SK-N-SH (cell line): ENCODE results near the gene HEXIM1. TPM values are rescaled to one million over a fixed set of nuclear protein-coding genes. Genes with fewer than 3 reads are reported as not detected.

Source experiments
- CTCF ChIA-PET: fragments of 300-600, 350-600 bp; formaldehyde crosslinking; extraction: SDS; loops from one replicate; lab custom pipeline; 2021; lab: Yijun Ruan, JAX
- POLR2A ChIA-PET: fragments of 350-600 bp; sonication (Branson Sonifier 250); formaldehyde crosslinking; extraction: SDS; loops from one replicate; lab custom pipeline; 2020; ENCODE audit warnings: antibody characterized with exemption, inconsistent platforms; lab: Yijun Ruan, JAX
- DNase-seq: peaks from one replicate; pipeline ENCODE4 v3.0.0; 2012
- H2AFZ ChIP-seq: fragments of 200-600 bp; sonication (generic); 2 replicates; pipeline ENCODE4 v1.8.1; 2016; ENCODE audit warnings: antibody characterized with exemption, mild to moderate bottlenecking, low read depth
- H3F3A ChIP-seq: fragments of 200-600 bp; sonication (generic); replicated peaks from 2 replicates; pipeline ENCODE3; 2016; ENCODE audit warnings: antibody characterized with exemption, mild to moderate bottlenecking; ENCODE audit not compliant: insufficient read depth
- H3K27ac ChIP-seq, 2 experiments: fragments of 200-500 bp in 1 of 2; fragments of 200-600 bp in 1 of 2; sonication (Bioruptor generic) in 1 of 2; sonication (generic), shearing (Covaris generic) in 1 of 2; 2 replicates each; pipeline versions ENCODE4 v1.5.1 to v1.6.1; 2014 to 2016; ENCODE audit warnings: low read depth in 2 of 2, inconsistent platforms in 1 of 2, low read length in 1 of 2, mild to moderate bottlenecking in 1 of 2, mixed read lengths in 1 of 2
- H3K27me3 ChIP-seq: fragments of 200-600 bp; sonication (generic), shearing (Covaris generic); 2 replicates; pipeline ENCODE4 v1.6.1; 2016; ENCODE audit warnings: mixed run types; ENCODE audit not compliant: insufficient read depth
- H3K36me3 ChIP-seq, 2 experiments: fragments of 200-500 bp in 1 of 2; fragments of 200-600 bp in 1 of 2; sonication (Bioruptor generic) in 1 of 2; sonication (generic) in 1 of 2; replicated peaks in 1 of 2; 2 replicates each; pipeline versions ENCODE3 to v1.5.1; 2014 to 2016; ENCODE audit warnings: low read length in 1 of 2, mild to moderate bottlenecking in 1 of 2; ENCODE audit not compliant: insufficient read depth in 2 of 2, control insufficient read depth in 1 of 2
- H3K4me1 ChIP-seq, 2 experiments: fragments of 200-500 bp in 1 of 2; fragments of 200-600 bp in 1 of 2; sonication (Bioruptor generic) in 1 of 2; sonication (generic), shearing (Covaris generic) in 1 of 2; 2 replicates each; pipeline versions ENCODE4 v1.5.1 to v1.6.1; 2014 to 2016; ENCODE audit warnings: low read depth in 1 of 2, low read length in 1 of 2, mixed run types in 1 of 2; ENCODE audit not compliant: insufficient read depth in 2 of 2, control insufficient read depth in 1 of 2
- H3K4me2 ChIP-seq: fragments of 200-600 bp; sonication (generic), shearing (Covaris generic); 2 replicates; pipeline ENCODE4 v1.6.1; 2017; ENCODE audit warnings: mixed run types
- H3K4me3 ChIP-seq, 2 experiments: fragments of 200-500 bp in 1 of 2; fragments of 200-600 bp in 1 of 2; sonication (Bioruptor generic) in 1 of 2; sonication (generic), shearing (Covaris generic) in 1 of 2; 2 replicates each; pipeline versions ENCODE4 v1.5.1 to v1.8.1; 2014 to 2016; ENCODE audit warnings: low read depth in 2 of 2, inconsistent platforms in 1 of 2, low read length in 1 of 2, mild to moderate bottlenecking in 1 of 2, mixed read lengths in 1 of 2, moderate library complexity in 1 of 2
- H3K79me2 ChIP-seq: fragments of 200-600 bp; sonication (generic); 2 replicates; pipeline ENCODE4 v1.8.1; 2017; ENCODE audit warnings: mild to moderate bottlenecking; ENCODE audit not compliant: insufficient read depth
- H3K9ac ChIP-seq: fragments of 200-600 bp; sonication (generic); 2 replicates; pipeline ENCODE4 v1.6.1; 2017; ENCODE audit warnings: mixed run types
- H3K9me2 ChIP-seq: fragments of 200-600 bp; sonication (generic); 2 replicates; pipeline ENCODE4 v1.6.1; 2017; ENCODE audit warnings: mixed run types
- H3K9me3 ChIP-seq: fragments of 200-600 bp; sonication (generic); 2 replicates; pipeline ENCODE4 v1.6.1; 2017; ENCODE audit warnings: mixed run types, mild to moderate bottlenecking, moderate library complexity
- H4K20me1 ChIP-seq: fragments of 200-600 bp; sonication (generic); 2 replicates; pipeline ENCODE4 v1.6.1; 2017; ENCODE audit warnings: mild to moderate bottlenecking, mixed run types; ENCODE audit not compliant: insufficient read depth
- EZH2phosphoT487 ChIP-seq: fragments of 200-600 bp; sonication (generic); IDR thresholded peaks from 2 replicates; pipeline ENCODE4 v1.6.1; 2017; ENCODE audit warnings: low read depth, mixed run types, mild to moderate bottlenecking, antibody characterized with exemption, moderate library complexity, borderline replicate concordance
- FOSL2 ChIP-seq: IDR thresholded peaks from 2 replicates; pipeline ENCODE4 v1.4.0; 2012; ENCODE audit warnings: low read depth, mild to moderate bottlenecking, moderate library complexity, borderline replicate concordance
- FOXJ3 ChIP-seq: sonication (generic); formaldehyde crosslinking; IDR thresholded peaks from 2 replicates; pipeline ENCODE4 v1.5.1; 2020; ENCODE audit warnings: mild to moderate bottlenecking, missing genetic modification reagents
- GATA2 ChIP-seq: sonication (generic); formaldehyde crosslinking; IDR thresholded peaks from 2 replicates; pipeline ENCODE4 v1.5.0; 2020; ENCODE audit warnings: mild to moderate bottlenecking, missing genetic modification reagents
- IRF3 ChIP-seq: fragments of 150-350 bp; IDR thresholded peaks from 2 replicates; pipeline ENCODE4 v1.6.1; 2016; ENCODE audit warnings: mild to moderate bottlenecking, low read depth, low read length
- JUND ChIP-seq: IDR thresholded peaks from 2 replicates; pipeline ENCODE4 v1.4.0; 2012
- MAX ChIP-seq: IDR thresholded peaks from 2 replicates; pipeline ENCODE4 v1.4.0; 2012; ENCODE audit warnings: low read depth
- MEF2A ChIP-seq: IDR thresholded peaks from 2 replicates; pipeline ENCODE4 v1.4.0; 2012; ENCODE audit warnings: low read depth, borderline replicate concordance
- RAD21 ChIP-seq: IDR thresholded peaks from 2 replicates; pipeline ENCODE4 v1.6.1; 2012; ENCODE audit warnings: mild to moderate bottlenecking, low read length
- RCOR1 ChIP-seq: fragments of 150-350 bp; IDR thresholded peaks from 2 replicates; pipeline ENCODE4 v1.6.1; 2017; ENCODE audit warnings: antibody characterized with exemption, low read length
- REST ChIP-seq: IDR thresholded peaks from 2 replicates; pipeline ENCODE4 v1.6.1; 2012; ENCODE audit warnings: mild to moderate bottlenecking, low read depth, low read length, moderate library complexity
- RFX5 ChIP-seq: IDR thresholded peaks from 2 replicates; pipeline ENCODE4 v1.6.1; 2012; ENCODE audit warnings: mild to moderate bottlenecking, improper control_type of control experiment, low read length
- RXRA ChIP-seq: IDR thresholded peaks from 2 replicates; pipeline ENCODE4 v1.4.0; 2012; ENCODE audit warnings: low read depth, mild to moderate bottlenecking, borderline replicate concordance
- SIN3A ChIP-seq: IDR thresholded peaks from 2 replicates; pipeline ENCODE4 v1.6.1; 2012; ENCODE audit warnings: low read depth, mild to moderate bottlenecking, low read length, moderate library complexity, borderline replicate concordance
- TAF1 ChIP-seq: IDR thresholded peaks from 2 replicates; pipeline ENCODE4 v1.6.1; 2012; ENCODE audit warnings: low read depth, mild to moderate bottlenecking, low read length, moderate library complexity, borderline replicate concordance
- TCF12 ChIP-seq: IDR thresholded peaks from 2 replicates; pipeline ENCODE4 v1.4.0; 2012
- TEAD4 ChIP-seq: IDR thresholded peaks from 2 replicates; pipeline ENCODE4 v1.4.0; 2012; ENCODE audit warnings: mild to moderate bottlenecking, borderline replicate concordance; ENCODE audit not compliant: insufficient read depth
- USF2 ChIP-seq: fragments of 150-350 bp; IDR thresholded peaks from 2 replicates; pipeline ENCODE4 v1.6.1; 2017; ENCODE audit warnings: antibody characterized with exemption, low read length, low read depth, borderline replicate concordance
- YY1 ChIP-seq: IDR thresholded peaks from 2 replicates; pipeline ENCODE4 v1.4.0; 2012; ENCODE audit warnings: low read depth, mild to moderate bottlenecking
- ZBTB33 ChIP-seq: IDR thresholded peaks from 2 replicates; pipeline ENCODE4 v1.4.0; 2012; ENCODE audit warnings: low read depth, borderline replicate concordance
- WGBS: methylation state at CpG from one replicate; pipeline ENCODE4 v1.1.6; 2017; ENCODE audit warnings: low lambda C conversion rate; 5-methylcytosine and 5-hydroxymethylcytosine counted together
- polyA plus RNA-seq, 3 experiments: library from polyadenylated mRNA; depleted of rRNA; stranded (reverse); fragments of >200 nt; gene quantifications; 2 replicates each; pipeline ENCODE4 v1.2.3, GENCODE V29; 2012

The HEXIM1 gene
- polyA plus RNA-seq, 1 of the 3 experiments (the other 2 are of a cell fraction) = 20.7 TPM

GRCh38 chr17:45186801-45187354 lies 38.6 kb downstream of the HEXIM1 start:
- H2AFZ ChIP-seq = no peak overlapping the region
- no peaks in the 10 kb centered on the region for H3K27me3 ChIP-seq
- H3K79me2 ChIP-seq = no peaks in the 10 kb centered on the region
- POLR2A ChIA-PET = interaction anchor here (0.6 kb wide), 1 partner anchor 39 kb away, joined by 4 read pairs; the partner anchor contains the start of gene HEXIM1
- no peak overlapping the region for H3K4me3 ChIP-seq
- 89% methylated on average over 7 of the region's 7 CpGs for WGBS
- H3K36me3 ChIP-seq = no peaks in the 10 kb centered on the region
- no peaks in the 10 kb centered on the region for H3K9me2 ChIP-seq
- no peaks in the 10 kb centered on the region for H3K4me1 ChIP-seq
- no peaks in the 10 kb centered on the region for H3K9me3 ChIP-seq
- H4K20me1 ChIP-seq = no peaks in the 10 kb centered on the region
- CTCF ChIA-PET = interaction anchor here (3.3 kb wide), 1 partner anchor 11 kb away, joined by 24 read pairs; no protein-coding TSS in a partner anchor
- no peak overlapping the region for H3K27ac ChIP-seq
- no peak overlapping the region for H3K9ac ChIP-seq
- H3K4me2 ChIP-seq = no peak overlapping the region
- no peaks in the 10 kb centered on the region for H3F3A ChIP-seq
- no peak for DNase-seq
- no peak for TF ChIP-seq YY1

- no peak for DNase-seq
- Histone ChIP-seq H3K9me3 (no peaks in the 10 kb centered on the region), H4K20me1 (no peaks in the 10 kb centered on the region), H3K27me3 (no peaks in the 10 kb centered on the region), H3K4me1 (no peaks in the 10 kb centered on the region), H3K36me3 (no peaks in the 10 kb centered on the region), H3K27ac (no peak overlapping the region), H3K4me2 (no peak overlapping the region), H3K9me2 (no peaks in the 10 kb centered on the region), H3F3A (peaks cover 4% of the 10 kb centered on the region), H3K4me3 (no peak overlapping the region), H3K79me2 (no peaks in the 10 kb centered on the region), H2AFZ (no peak overlapping the region), H3K9ac (no peak overlapping the region)
- POLR2A ChIA-PET = no interaction called here
- TF ChIP-seq RXRA = no peak
- no peak for TF ChIP-seq MAX
- TF ChIP-seq REST = no peak
- no peak for TF ChIP-seq FOSL2
- TF ChIP-seq JUND = no peak
- no peak for TF ChIP-seq GATA2 (CRISPR knock-in tag)
- TF ChIP-seq RFX5 = no peak
- TF ChIP-seq TEAD4 = no peak
- TF ChIP-seq RAD21 = no peak
- no peak for TF ChIP-seq IRF3
- no peak for TF ChIP-seq SIN3A
- no peak for TF ChIP-seq MEF2A
- TF ChIP-seq USF2 = no peak
- no peak for TF ChIP-seq ZBTB33
- no peak for TF ChIP-seq FOXJ3 (CRISPR knock-in tag)
- TF ChIP-seq TCF12 = no peak
- no peak for TF ChIP-seq EZH2phosphoT487
- TF ChIP-seq TAF1 = no peak
- no peak for TF ChIP-seq RCOR1
- CTCF ChIA-PET = interaction anchor here (0.7 to 3.3 kb wide), 7 partner anchors 9 to 65 kb away, joined by 3 to 24 read pairs (median 4); partner anchors contain the start of genes ACBD4, HEXIM1 and PLCD3
- WGBS = 60% methylated on average over 2 of the region's 2 CpGs
Observed at GRCh38 chr17:45189009-45189408, 40.7 kb downstream of the HEXIM1 start.
